Naive thymus-derived CD4-positive, alpha-beta T cell (primary cell): ENCODE results near the gene ZNF488. TPM values are rescaled to one million over a fixed set of nuclear protein-coding genes. Genes with fewer than 3 reads are reported as not detected.

ENCODE experiments used
- ATAC-seq: fragments of 150-1000 bp; cut with Tn5 transposase; 2 replicates; pipeline ENCODE4 v1.10.0; 2021; ENCODE audit warnings: mild to moderate bottlenecking, moderate library complexity
- CTCF ChIA-PET: fragments of 350-600 bp; sonication (Branson Sonifier 250); formaldehyde crosslinking; loops from one replicate; lab custom pipeline; 2021; ENCODE audit warnings: antibody characterized with exemption; lab: Charles Lee
- POLR2A ChIA-PET: fragments of 350-600 bp; sonication (Branson Sonifier 250); formaldehyde crosslinking; loops from one replicate; lab custom pipeline; 2021; ENCODE audit warnings: antibody characterized with exemption, inconsistent platforms; lab: Charles Lee
- DNase-seq, 9 donors: peaks; one replicate each; pipeline versions ENCODE4 v3.0.0 to v3.0.0-alpha.2; 2020 to 2022; ENCODE audit warnings: mixed read lengths in 1 of 9
- H3K27ac ChIP-seq: one replicate; pipeline ENCODE4 v1.7.0; 2013; ENCODE audit warnings: mild to moderate bottlenecking, low read depth, low read length, moderate library complexity
- H3K27me3 ChIP-seq, 2 donors: one replicate each; pipeline ENCODE4 v1.7.0; 2013; ENCODE audit warnings: low read length in 2 of 2, mild to moderate bottlenecking in 2 of 2, moderate library complexity in 2 of 2; ENCODE audit not compliant: control insufficient read depth in 2 of 2, insufficient read depth in 2 of 2
- H3K36me3 ChIP-seq, 3 experiments: 1 replicate in 2 of 3; 2 replicates in 1 of 3; pipeline ENCODE4 v1.7.0; 2013; ENCODE audit warnings: low read length in 3 of 3, mild to moderate bottlenecking in 3 of 3, moderate library complexity in 1 of 3; ENCODE audit not compliant: insufficient read depth in 3 of 3, control insufficient read depth in 2 of 3
- H3K4me1 ChIP-seq, 2 donors: one replicate each; pipeline ENCODE4 v1.7.0; 2013; ENCODE audit warnings: low read length in 2 of 2, mild to moderate bottlenecking in 2 of 2, moderate library complexity in 1 of 2; ENCODE audit not compliant: control insufficient read depth in 2 of 2, insufficient read depth in 2 of 2
- H3K4me3 ChIP-seq: 2 replicates; pipeline ENCODE4 v1.7.0; 2013; ENCODE audit warnings: mild to moderate bottlenecking, low read length
- H3K9me3 ChIP-seq, 3 experiments: 1 replicate in 2 of 3; 2 replicates in 1 of 3; pipeline ENCODE4 v1.7.0; 2013; ENCODE audit warnings: low read length in 3 of 3; ENCODE audit not compliant: control insufficient read depth in 2 of 3
- H3K27ac Mint-ChIP-seq, 9 donors: one replicate each; pipeline ENCODE4 v1.8.0; 2020 to 2022; ENCODE audit warnings: mixed read lengths in 9 of 9, mild to moderate bottlenecking in 8 of 9, moderate library complexity in 5 of 9, inconsistent platforms in 2 of 9
- H3K27me3 Mint-ChIP-seq, 5 donors: one replicate each; pipeline ENCODE4 v1.8.0; 2021 to 2022; ENCODE audit warnings: mixed read lengths in 5 of 5, mild to moderate bottlenecking in 1 of 5
- H3K36me3 Mint-ChIP-seq, 5 donors: one replicate each; pipeline ENCODE4 v1.8.0; 2020 to 2022; ENCODE audit warnings: mixed read lengths in 5 of 5, mild to moderate bottlenecking in 3 of 5, inconsistent platforms in 1 of 5
- H3K4me1 Mint-ChIP-seq, 7 donors: one replicate each; pipeline ENCODE4 v1.8.0; 2020 to 2022; ENCODE audit warnings: mixed read lengths in 7 of 7, mild to moderate bottlenecking in 3 of 7, inconsistent platforms in 1 of 7
- H3K4me3 Mint-ChIP-seq, 10 donors: one replicate each; pipeline ENCODE4 v1.8.0; 2020 to 2022; ENCODE audit warnings: mild to moderate bottlenecking in 10 of 10, mixed read lengths in 10 of 10, moderate library complexity in 6 of 10, inconsistent platforms in 2 of 10
- H3K9me3 Mint-ChIP-seq, 11 donors: one replicate each; pipeline ENCODE4 v1.8.0; 2020 to 2022; ENCODE audit warnings: mixed read lengths in 11 of 11, mild to moderate bottlenecking in 4 of 11, inconsistent platforms in 1 of 11, moderate library complexity in 1 of 11
- intact Hi-C, 2 donors: fragments of 100-400 bp; cut with micrococcal nuclease; formaldehyde crosslinking; loops; one replicate each; pipeline ENCODE4 v1.15.1; 2023
- polyA plus RNA-seq, 2 donors: library from polyadenylated mRNA; unstranded; fragments of 300-500 nt; fragmentation: Illumina TruSeq; gene quantifications; one replicate each; pipeline ENCODE4 v1.2.3, GENCODE V29; 2021
- total RNA-seq, 6 experiments: library from RNA in 5 of 6; stranded (reverse) in 5 of 6; gene quantifications; 1 replicate in 5 of 6; 2 replicates in 1 of 6; pipeline ENCODE4 v1.2.3 and lab custom pipeline; 2021 to 2026

ZNF488 gene
- total and polyA plus RNA-seq, 7 experiments from 2014 or later: 0.12 TPM; not detected in 6

DNA sequence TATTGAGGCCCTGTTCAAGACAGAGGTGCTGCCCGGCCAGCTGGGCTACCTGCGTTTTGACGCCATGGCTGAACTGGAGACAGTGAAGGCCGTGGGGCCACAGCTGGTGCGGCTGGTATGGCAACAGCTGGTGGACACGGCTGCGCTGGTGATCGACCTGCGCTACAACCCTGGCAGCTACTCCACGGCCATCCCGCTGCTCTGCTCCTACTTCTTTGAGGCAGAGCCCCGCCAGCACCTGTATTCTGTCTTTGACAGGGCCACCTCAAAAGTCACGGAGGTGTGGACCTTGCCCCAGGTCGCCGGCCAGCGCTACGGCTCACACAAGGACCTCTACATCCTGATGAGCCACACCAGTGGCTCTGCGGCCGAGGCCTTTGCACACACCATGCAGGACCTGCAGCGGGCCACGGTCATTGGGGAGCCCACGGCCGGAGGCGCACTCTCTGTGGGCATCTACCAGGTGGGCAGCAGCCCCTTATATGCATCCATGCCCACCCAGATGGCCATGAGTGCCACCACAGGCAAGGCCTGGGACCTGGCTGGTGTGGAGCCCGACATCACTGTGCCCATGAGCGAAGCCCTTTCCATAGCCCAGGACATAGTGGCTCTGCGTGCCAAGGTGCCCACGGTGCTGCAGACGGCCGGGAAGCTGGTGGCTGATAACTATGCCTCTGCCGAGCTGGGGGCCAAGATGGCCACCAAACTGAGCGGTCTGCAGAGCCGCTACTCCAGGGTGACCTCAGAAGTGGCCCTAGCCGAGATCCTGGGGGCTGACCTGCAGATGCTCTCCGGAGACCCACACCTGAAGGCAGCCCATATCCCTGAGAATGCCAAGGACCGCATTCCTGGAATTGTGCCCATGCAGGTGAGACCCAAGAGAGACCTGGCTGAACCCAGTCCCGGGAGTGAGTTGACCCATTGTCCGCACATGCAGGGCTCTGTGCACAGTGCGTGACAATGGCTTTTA is 33.1 kb downstream of the ZNF488 start:
- Histone ChIP-seq H3K27ac (no peak overlapping the region), H3K36me3 (no peaks in the 10 kb centered on the region), H3K4me1 (no peaks in the 10 kb centered on the region), H3K27me3 (no peaks in the 10 kb centered on the region), H3K9me3 (no peaks in the 10 kb centered on the region), H3K4me3 (no peak overlapping the region)
- H3K27ac Mint-ChIP-seq: no peak overlapping the region
- DNase-seq (no peak), ATAC-seq (no peak)
- ChIA-PET POLR2A (interaction anchor here (0.5 kb wide), 1 partner anchor 12 kb away, joined by 5 read pairs; no protein-coding TSS in a partner anchor), CTCF (no interaction called here)
- H3K4me3 Mint-ChIP-seq: no peak overlapping the region
- H3K27me3 Mint-ChIP-seq: no peaks in the 10 kb centered on the region
- H3K4me1 Mint-ChIP-seq: no peaks in the 10 kb centered on the region
- no peaks in the 10 kb centered on the region for H3K36me3 Mint-ChIP-seq
- H3K9me3 Mint-ChIP-seq: no peaks in the 10 kb centered on the region
- intact Hi-C loops: no loop called here

DNA sequence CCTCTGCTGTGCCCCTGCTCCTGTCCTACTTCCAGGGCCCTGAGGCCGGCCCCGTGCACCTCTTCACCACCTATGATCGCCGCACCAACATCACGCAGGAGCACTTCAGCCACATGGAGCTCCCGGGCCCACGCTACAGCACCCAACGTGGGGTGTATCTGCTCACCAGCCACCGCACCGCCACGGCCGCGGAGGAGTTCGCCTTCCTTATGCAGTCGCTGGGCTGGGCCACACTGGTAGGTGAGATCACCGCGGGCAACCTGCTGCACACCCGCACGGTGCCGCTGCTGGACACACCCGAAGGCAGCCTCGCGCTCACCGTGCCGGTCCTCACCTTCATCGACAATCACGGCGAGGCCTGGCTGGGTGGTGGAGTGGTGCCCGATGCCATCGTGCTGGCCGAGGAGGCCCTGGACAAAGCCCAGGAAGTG is 34.1 kb downstream of the ZNF488 start:
- Histone ChIP-seq H3K27ac (no peak overlapping the region), H3K4me3 (no peak overlapping the region), H3K27me3 (no peaks in the 10 kb centered on the region), H3K36me3 (no peaks in the 10 kb centered on the region), H3K9me3 (no peaks in the 10 kb centered on the region), H3K4me1 (no peaks in the 10 kb centered on the region)
- Mint-ChIP-seq H3K4me3 (no peak overlapping the region), H3K9me3 (no peaks in the 10 kb centered on the region), H3K36me3 (no peaks in the 10 kb centered on the region), H3K27me3 (peaks cover 0 to 3% (median 0%) of the 10 kb centered on the region in 5 donors), H3K4me1 (no peaks in the 10 kb centered on the region), H3K27ac (no peak overlapping the region)
- ATAC-seq (no peak), DNase-seq (no peak)
- POLR2A ChIA-PET: no interaction called here
- intact Hi-C loops: no loop called here
- CTCF ChIA-PET: no interaction called here

DNA sequence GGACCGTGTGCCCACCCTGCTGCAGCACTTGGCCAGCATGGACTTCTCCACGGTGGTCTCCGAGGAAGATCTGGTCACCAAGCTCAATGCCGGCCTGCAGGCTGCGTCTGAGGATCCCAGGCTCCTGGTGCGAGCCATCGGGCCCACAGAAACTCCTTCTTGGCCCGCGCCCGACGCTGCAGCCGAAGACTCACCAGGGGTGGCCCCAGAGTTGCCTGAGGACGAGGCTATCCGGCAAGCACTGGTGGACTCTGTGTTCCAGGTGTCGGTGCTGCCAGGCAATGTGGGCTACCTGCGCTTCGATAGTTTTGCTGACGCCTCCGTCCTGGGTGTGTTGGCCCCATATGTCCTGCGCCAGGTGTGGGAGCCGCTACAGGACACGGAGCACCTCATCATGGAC is 34.6 kb downstream of the ZNF488 start:
- H3K27ac ChIP-seq: no peak overlapping the region
- CTCF ChIA-PET: no interaction called here
- H3K4me3 ChIP-seq: no peak overlapping the region
- Mint-ChIP-seq H3K9me3 (no peaks in the 10 kb centered on the region), H3K36me3 (no peaks in the 10 kb centered on the region), H3K4me1 (no peaks in the 10 kb centered on the region), H3K4me3 (no peak overlapping the region), H3K27me3 (peaks cover 0 to 3% (median 0%) of the 10 kb centered on the region in 5 donors), H3K27ac (no peak overlapping the region)
- H3K36me3 ChIP-seq: no peaks in the 10 kb centered on the region
- POLR2A ChIA-PET: no interaction called here
- H3K27me3 ChIP-seq: no peaks in the 10 kb centered on the region
- intact Hi-C loops: no loop called here
- DNase-seq (no peak), ATAC-seq (no peak)
- no peaks in the 10 kb centered on the region for H3K9me3 ChIP-seq
- no peaks in the 10 kb centered on the region for H3K4me1 ChIP-seq

DNA sequence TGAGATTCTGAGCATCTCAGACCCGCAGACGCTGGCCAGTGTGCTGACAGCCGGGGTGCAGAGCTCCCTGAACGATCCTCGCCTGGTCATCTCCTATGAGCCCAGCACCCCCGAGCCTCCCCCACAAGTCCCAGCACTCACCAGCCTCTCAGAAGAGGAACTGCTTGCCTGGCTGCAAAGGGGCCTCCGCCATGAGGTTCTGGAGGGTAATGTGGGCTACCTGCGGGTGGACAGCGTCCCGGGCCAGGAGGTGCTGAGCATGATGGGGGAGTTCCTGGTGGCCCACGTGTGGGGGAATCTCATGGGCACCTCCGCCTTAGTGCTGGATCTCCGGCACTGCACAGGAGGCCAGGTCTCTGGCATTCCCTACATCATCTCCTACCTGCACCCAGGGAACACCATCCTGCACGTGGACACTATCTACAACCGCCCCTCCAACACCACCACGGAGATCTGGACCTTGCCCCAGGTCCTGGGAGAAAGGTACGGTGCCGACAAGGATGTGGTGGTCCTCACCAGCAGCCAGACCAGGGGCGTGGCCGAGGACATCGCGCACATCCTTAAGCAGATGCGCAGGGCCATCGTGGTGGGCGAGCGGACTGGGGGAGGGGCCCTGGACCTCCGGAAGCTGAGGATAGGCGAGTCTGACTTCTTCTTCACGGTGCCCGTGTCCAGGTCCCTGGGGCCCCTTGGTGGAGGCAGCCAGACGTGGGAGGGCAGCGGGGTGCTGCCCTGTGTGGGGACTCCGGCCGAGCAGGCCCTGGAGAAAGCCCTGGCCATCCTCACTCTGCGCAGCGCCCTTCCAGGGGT is 35.2 kb downstream of the ZNF488 start:
- Mint-ChIP-seq H3K36me3 (no peaks in the 10 kb centered on the region), H3K27me3 (peaks cover 0 to 3% (median 0%) of the 10 kb centered on the region in 5 donors), H3K4me1 (no peaks in the 10 kb centered on the region), H3K27ac (no peak overlapping the region), H3K4me3 (no peak overlapping the region), H3K9me3 (no peaks in the 10 kb centered on the region)
- no peaks in the 10 kb centered on the region for H3K4me1 ChIP-seq
- H3K9me3 ChIP-seq: no peaks in the 10 kb centered on the region
- no peak for DNase-seq
- no peaks in the 10 kb centered on the region for H3K27me3 ChIP-seq
- H3K36me3 ChIP-seq: no peaks in the 10 kb centered on the region
- POLR2A ChIA-PET: no interaction called here
- H3K27ac ChIP-seq: no peak overlapping the region
- intact Hi-C loops: no loop called here
- no peak overlapping the region for H3K4me3 ChIP-seq
- no peak for ATAC-seq
- CTCF ChIA-PET: interaction anchor here (0.8 kb wide), 1 partner anchor 324 kb away, joined by 3 read pairs; no protein-coding TSS in a partner anchor

DNA sequence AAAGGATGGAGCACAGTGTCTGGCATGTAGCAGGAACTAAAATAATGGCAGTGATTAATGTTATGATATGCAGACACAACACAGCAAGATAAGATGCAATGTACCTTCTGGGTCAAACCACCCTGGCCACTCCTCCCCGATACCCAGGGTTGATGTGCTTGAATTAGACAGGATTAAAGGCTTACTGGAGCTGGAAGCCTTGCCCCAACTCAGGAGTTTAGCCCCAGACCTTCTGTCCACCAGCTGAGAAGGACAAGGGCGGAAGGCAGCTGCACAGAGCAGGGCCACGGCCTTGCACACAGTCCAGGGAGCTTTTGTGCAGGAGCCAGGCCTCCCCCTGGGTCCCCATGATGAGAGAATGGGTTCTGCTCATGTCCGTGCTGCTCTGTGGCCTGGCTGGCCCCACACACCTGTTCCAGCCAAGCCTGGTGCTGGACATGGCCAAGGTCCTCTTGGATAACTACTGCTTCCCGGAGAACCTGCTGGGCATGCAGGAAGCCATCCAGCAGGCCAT is 35.9 kb downstream of the ZNF488 start, which contains the start of gene RBP3:
Gene RBP3, plus strand, starts transcription at position 226 of the 514 bp plus-strand sequence. Its CDS starts 122 bp downstream, at position 348.
- no peak for ATAC-seq
- ChIA-PET CTCF (interaction anchor here (0.8 kb wide), 1 partner anchor 324 kb away, joined by 3 read pairs; no protein-coding TSS in a partner anchor), POLR2A (no interaction called here)
- Mint-ChIP-seq H3K27me3 (peaks cover 0 to 4% (median 0%) of the 10 kb centered on the region in 5 donors), H3K4me3 (no peak within 1 kb of the TSS), H3K27ac (no peak within 1 kb of the TSS), H3K9me3 (no peaks in the 10 kb centered on the region), H3K4me1 (no peaks in the 10 kb centered on the region), H3K36me3 (no peaks in the 10 kb centered on the region)
- H3K27me3 ChIP-seq: no peaks in the 10 kb centered on the region
- no peak for DNase-seq
- no peaks in the 10 kb centered on the region for H3K36me3 ChIP-seq
- no peak within 1 kb of the TSS for H3K4me3 ChIP-seq
- no peaks in the 10 kb centered on the region for H3K4me1 ChIP-seq
- H3K27ac ChIP-seq: no peak within 1 kb of the TSS
- intact Hi-C loops: no loop called here
- no peaks in the 10 kb centered on the region for H3K9me3 ChIP-seq

DNA sequence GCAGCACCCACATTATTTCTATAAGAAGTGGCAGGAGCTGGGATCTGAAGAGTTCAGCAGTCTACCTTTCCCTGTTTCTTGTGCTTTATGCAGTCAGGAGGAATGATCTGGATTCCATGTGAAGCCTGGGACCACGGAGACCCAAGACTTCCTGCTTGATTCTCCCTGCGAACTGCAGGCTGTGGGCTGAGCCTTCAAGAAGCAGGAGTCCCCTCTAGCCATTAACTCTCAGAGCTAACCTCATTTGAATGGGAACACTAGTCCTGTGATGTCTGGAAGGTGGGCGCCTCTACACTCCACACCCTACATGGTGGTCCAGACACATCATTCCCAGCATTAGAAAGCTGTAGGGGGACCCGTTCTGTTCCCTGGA is 36.8 kb downstream of the ZNF488 start:
- Mint-ChIP-seq H3K9me3 (no peaks in the 10 kb centered on the region), H3K27me3 (peaks cover 0 to 4% (median 0%) of the 10 kb centered on the region in 5 donors), H3K4me3 (no peak overlapping the region), H3K27ac (no peak overlapping the region), H3K36me3 (no peaks in the 10 kb centered on the region), H3K4me1 (no peaks in the 10 kb centered on the region)
- no peak for ATAC-seq
- ChIA-PET CTCF (no interaction called here), POLR2A (no interaction called here)
- no peak for DNase-seq
- Histone ChIP-seq H3K4me3 (no peak overlapping the region), H3K36me3 (no peaks in the 10 kb centered on the region), H3K27ac (no peak overlapping the region), H3K27me3 (no peaks in the 10 kb centered on the region), H3K4me1 (no peaks in the 10 kb centered on the region), H3K9me3 (no peaks in the 10 kb centered on the region)
- intact Hi-C loops: no loop called here
